Measurements from ENCODE around the gene RGL1. TPM values are rescaled to one million over a fixed set of nuclear protein-coding genes. Genes with fewer than 3 reads are reported as not detected.
A peak's percentile ranks its signal among the peaks of the same experiment; 100 is the strongest.

RGL1 gene
- total RNA-seq, 1 donor, result 24.6 TPM

- no peak for TF ChIP-seq CTCF (IDR thresholded peaks at IDR 0.05; ENCODE audit: extremely low read depth, low read depth, low read length)
- peak overlapping the region; percentile 81 for H3K27ac ChIP-seq (ENCODE audit: low read depth, low read length)
- no peak overlapping the region for H2AFZ ChIP-seq (ENCODE audit: low read length)
- no peak for DNase-seq (ENCODE audit: insufficient read length, low spot score, missing footprints)
- H3K4me3 ChIP-seq (ENCODE audit: insufficient read depth, low read length), result peak overlapping the region; percentile 48
- H3K4me1 ChIP-seq (ENCODE audit: insufficient read depth, low read length), result peaks cover 41% of the 10 kb centered on the region
- no peaks in the 10 kb centered on the region for H4K20me1 ChIP-seq (ENCODE audit: insufficient read depth, low read length)
- no peaks in the 10 kb centered on the region for H3K27me3 ChIP-seq (ENCODE audit: insufficient read depth, low read length)
- H3K79me2 ChIP-seq (ENCODE audit: insufficient read depth, low read length), result no peaks in the 10 kb centered on the region
- H3K4me2 ChIP-seq (ENCODE audit: insufficient read depth, low read length), result peak overlapping the region; percentile 81
- H3K36me3 ChIP-seq (ENCODE audit: insufficient read depth, low read length), result no peaks in the 10 kb centered on the region
- no peaks in the 10 kb centered on the region for H3K9me3 ChIP-seq (ENCODE audit: low read depth, low read length)
Observed at GRCh38 chr1:183842795-183843144, 37.9 kb downstream of the RGL1 start.

- H4K20me1 ChIP-seq (ENCODE audit: insufficient read depth, low read length), result no peaks in the 10 kb centered on the region
- DNase-seq (ENCODE audit: insufficient read length, low spot score, missing footprints), result no peak
- H3K27me3 ChIP-seq (ENCODE audit: insufficient read depth, low read length), result no peaks in the 10 kb centered on the region
- TF ChIP-seq CTCF (IDR thresholded peaks at IDR 0.05; ENCODE audit: extremely low read depth, low read depth, low read length), result no peak
- H3K4me1 ChIP-seq (ENCODE audit: insufficient read depth, low read length), result peaks cover 41% of the 10 kb centered on the region
- no peak overlapping the region for H2AFZ ChIP-seq (ENCODE audit: low read length)
- H3K4me2 ChIP-seq (ENCODE audit: insufficient read depth, low read length), result no peak overlapping the region
- no peak overlapping the region for H3K27ac ChIP-seq (ENCODE audit: low read depth, low read length)
- H3K36me3 ChIP-seq (ENCODE audit: insufficient read depth, low read length), result no peaks in the 10 kb centered on the region
- no peaks in the 10 kb centered on the region for H3K79me2 ChIP-seq (ENCODE audit: insufficient read depth, low read length)
- no peak overlapping the region for H3K4me3 ChIP-seq (ENCODE audit: insufficient read depth, low read length)
- H3K9me3 ChIP-seq (ENCODE audit: low read depth, low read length), result no peaks in the 10 kb centered on the region
Observed at GRCh38 chr1:183844806-183845205, 39.9 kb downstream of the RGL1 start.

GRCh38 chr1:183845681-183846080 lies 40.8 kb downstream of the RGL1 start:
- peak overlapping the region; percentile 20 for H3K27ac ChIP-seq (ENCODE audit: low read depth, low read length)
- H3K36me3 ChIP-seq (ENCODE audit: insufficient read depth, low read length), result no peaks in the 10 kb centered on the region
- no peaks in the 10 kb centered on the region for H3K9me3 ChIP-seq (ENCODE audit: low read depth, low read length)
- H3K4me2 ChIP-seq (ENCODE audit: insufficient read depth, low read length), result no peak overlapping the region
- no peak for TF ChIP-seq CTCF (IDR thresholded peaks at IDR 0.05; ENCODE audit: extremely low read depth, low read depth, low read length)
- DNase-seq (ENCODE audit: insufficient read length, low spot score, missing footprints), result peak; percentile 46
- peaks cover 36% of the 10 kb centered on the region for H3K4me1 ChIP-seq (ENCODE audit: insufficient read depth, low read length)
- H3K27me3 ChIP-seq (ENCODE audit: insufficient read depth, low read length), result no peaks in the 10 kb centered on the region
- H4K20me1 ChIP-seq (ENCODE audit: insufficient read depth, low read length), result no peaks in the 10 kb centered on the region
- H2AFZ ChIP-seq (ENCODE audit: low read length), result no peak overlapping the region
- no peak overlapping the region for H3K4me3 ChIP-seq (ENCODE audit: insufficient read depth, low read length)
- no peaks in the 10 kb centered on the region for H3K79me2 ChIP-seq (ENCODE audit: insufficient read depth, low read length)

GRCh38 chr1:183847641-183848040 lies 42.7 kb downstream of the RGL1 start:
- Histone ChIP-seq H4K20me1 (ENCODE audit: insufficient read depth, low read length) (no peaks in the 10 kb centered on the region), H3K27me3 (ENCODE audit: insufficient read depth, low read length) (no peaks in the 10 kb centered on the region), H3K4me3 (ENCODE audit: insufficient read depth, low read length) (no peak overlapping the region), H3K4me2 (ENCODE audit: insufficient read depth, low read length) (no peak overlapping the region), H2AFZ (ENCODE audit: low read length) (no peak overlapping the region), H3K9me3 (ENCODE audit: low read depth, low read length) (no peaks in the 10 kb centered on the region), H3K27ac (ENCODE audit: low read depth, low read length) (no peak overlapping the region), H3K36me3 (ENCODE audit: insufficient read depth, low read length) (no peaks in the 10 kb centered on the region), H3K4me1 (ENCODE audit: insufficient read depth, low read length) (peaks cover 28% of the 10 kb centered on the region), H3K79me2 (ENCODE audit: insufficient read depth, low read length) (no peaks in the 10 kb centered on the region)
- DNase-seq (ENCODE audit: insufficient read length, low spot score, missing footprints), result no peak
- no peak for TF ChIP-seq CTCF (IDR thresholded peaks at IDR 0.05; ENCODE audit: extremely low read depth, low read depth, low read length)
